ENCODE results near the gene CD200R1L. TPM values are rescaled to one million over a fixed set of nuclear protein-coding genes. Genes with fewer than 3 reads are reported as not detected.

Gene CD200R1L
- total RNA-seq, 1 donor from 2014 or later, result not detected

- DNase-seq (ENCODE audit: low read depth in 2 of 2), result no peak
Observed at GRCh38 chr3:112769286-112769978, 77.2 kb downstream of the CD200R1L start.

GRCh38 chr3:112767777-112768176, 78.9 kb downstream of the CD200R1L start:
- no peak for DNase-seq (ENCODE audit: low read depth in 2 of 2)

GRCh38 chr3:112767177-112767576, 79.5 kb downstream of the CD200R1L start:
- no peak for DNase-seq (ENCODE audit: low read depth in 2 of 2)

Other genes starting within 250 kb of the CD200R1L start
- 9.7 and 13.0 TPM in 2 replicates for gene CCDC80, start 205.7 kb downstream of the CD200R1L start, total RNA-seq
- not detected in 2 replicates for gene CD200R1, start 128.2 kb upstream of the CD200R1L start, total RNA-seq
- 26.4 and 29.1 TPM in 2 replicates for gene GTPBP8, start 144.1 kb upstream of the CD200R1L start, total RNA-seq

All from dermis microvascular lymphatic vessel endothelial cell (primary cell).